ENCODE results near the gene SRP72.

The SRP72 gene

DNA sequence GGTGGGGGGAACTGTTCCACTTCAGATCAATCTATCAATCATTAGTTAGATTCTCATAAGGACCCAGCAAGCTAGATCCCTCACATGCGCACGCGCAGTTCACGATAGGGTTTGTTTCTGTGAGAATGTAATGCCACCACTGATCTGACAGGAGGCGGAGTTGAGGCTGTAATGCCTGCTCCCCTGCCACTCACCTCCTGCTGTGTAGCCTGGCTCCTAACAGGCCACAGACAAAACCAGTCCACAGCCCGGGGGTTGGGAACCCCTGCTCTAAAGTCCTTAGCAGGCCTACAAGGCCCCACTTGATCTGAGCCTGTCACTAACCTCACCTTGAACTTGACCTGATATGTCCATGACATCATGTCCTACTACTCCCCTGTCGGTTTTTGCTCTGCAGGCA is 68.5 kb downstream of the SRP72 start:
- no peak for DNase-seq (ENCODE audit: low read depth in 1 of 2, low spot score in 1 of 2)
- H3K27ac ChIP-seq (replicated peaks) = no peak overlapping the region
- peaks cover 15% of the 10 kb centered on the region for H3K27me3 ChIP-seq (ENCODE audit: insufficient read depth, poor library complexity, severe bottlenecking)
- no peak overlapping the region for H3K4me3 ChIP-seq (replicated peaks; ENCODE audit: insufficient read depth, low read length)
- TF ChIP-seq, protein P1, sequence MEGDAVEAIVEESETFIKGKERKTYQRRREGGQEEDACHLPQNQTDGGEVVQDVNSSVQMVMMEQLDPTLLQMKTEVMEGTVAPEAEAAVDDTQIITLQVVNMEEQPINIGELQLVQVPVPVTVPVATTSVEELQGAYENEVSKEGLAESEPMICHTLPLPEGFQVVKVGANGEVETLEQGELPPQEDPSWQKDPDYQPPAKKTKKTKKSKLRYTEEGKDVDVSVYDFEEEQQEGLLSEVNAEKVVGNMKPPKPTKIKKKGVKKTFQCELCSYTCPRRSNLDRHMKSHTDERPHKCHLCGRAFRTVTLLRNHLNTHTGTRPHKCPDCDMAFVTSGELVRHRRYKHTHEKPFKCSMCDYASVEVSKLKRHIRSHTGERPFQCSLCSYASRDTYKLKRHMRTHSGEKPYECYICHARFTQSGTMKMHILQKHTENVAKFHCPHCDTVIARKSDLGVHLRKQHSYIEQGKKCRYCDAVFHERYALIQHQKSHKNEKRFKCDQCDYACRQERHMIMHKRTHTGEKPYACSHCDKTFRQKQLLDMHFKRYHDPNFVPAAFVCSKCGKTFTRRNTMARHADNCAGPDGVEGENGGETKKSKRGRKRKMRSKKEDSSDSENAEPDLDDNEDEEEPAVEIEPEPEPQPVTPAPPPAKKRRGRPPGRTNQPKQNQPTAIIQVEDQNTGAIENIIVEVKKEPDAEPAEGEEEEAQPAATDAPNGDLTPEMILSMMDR (IDR thresholded peaks at IDR 0.05; ENCODE audit: insufficient read depth, low read length) = no peak
- TF ChIP-seq GABPA (IDR thresholded peaks at IDR 0.05; ENCODE audit: low read depth) = no peak
- TF ChIP-seq, protein P2, sequence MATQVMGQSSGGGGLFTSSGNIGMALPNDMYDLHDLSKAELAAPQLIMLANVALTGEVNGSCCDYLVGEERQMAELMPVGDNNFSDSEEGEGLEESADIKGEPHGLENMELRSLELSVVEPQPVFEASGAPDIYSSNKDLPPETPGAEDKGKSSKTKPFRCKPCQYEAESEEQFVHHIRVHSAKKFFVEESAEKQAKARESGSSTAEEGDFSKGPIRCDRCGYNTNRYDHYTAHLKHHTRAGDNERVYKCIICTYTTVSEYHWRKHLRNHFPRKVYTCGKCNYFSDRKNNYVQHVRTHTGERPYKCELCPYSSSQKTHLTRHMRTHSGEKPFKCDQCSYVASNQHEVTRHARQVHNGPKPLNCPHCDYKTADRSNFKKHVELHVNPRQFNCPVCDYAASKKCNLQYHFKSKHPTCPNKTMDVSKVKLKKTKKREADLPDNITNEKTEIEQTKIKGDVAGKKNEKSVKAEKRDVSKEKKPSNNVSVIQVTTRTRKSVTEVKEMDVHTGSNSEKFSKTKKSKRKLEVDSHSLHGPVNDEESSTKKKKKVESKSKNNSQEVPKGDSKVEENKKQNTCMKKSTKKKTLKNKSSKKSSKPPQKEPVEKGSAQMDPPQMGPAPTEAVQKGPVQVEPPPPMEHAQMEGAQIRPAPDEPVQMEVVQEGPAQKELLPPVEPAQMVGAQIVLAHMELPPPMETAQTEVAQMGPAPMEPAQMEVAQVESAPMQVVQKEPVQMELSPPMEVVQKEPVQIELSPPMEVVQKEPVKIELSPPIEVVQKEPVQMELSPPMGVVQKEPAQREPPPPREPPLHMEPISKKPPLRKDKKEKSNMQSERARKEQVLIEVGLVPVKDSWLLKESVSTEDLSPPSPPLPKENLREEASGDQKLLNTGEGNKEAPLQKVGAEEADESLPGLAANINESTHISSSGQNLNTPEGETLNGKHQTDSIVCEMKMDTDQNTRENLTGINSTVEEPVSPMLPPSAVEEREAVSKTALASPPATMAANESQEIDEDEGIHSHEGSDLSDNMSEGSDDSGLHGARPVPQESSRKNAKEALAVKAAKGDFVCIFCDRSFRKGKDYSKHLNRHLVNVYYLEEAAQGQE (IDR thresholded peaks at IDR 0.05; ENCODE audit: insufficient replicate concordance, low read depth) = no peak
- no peak for TF ChIP-seq SPI1 (IDR thresholded peaks at IDR 0.05; ENCODE audit: borderline replicate concordance, low read depth)
- no peak for TF ChIP-seq POLR2AphosphoS5 (IDR thresholded peaks at IDR 0.05; ENCODE audit: low read depth)

DNA sequence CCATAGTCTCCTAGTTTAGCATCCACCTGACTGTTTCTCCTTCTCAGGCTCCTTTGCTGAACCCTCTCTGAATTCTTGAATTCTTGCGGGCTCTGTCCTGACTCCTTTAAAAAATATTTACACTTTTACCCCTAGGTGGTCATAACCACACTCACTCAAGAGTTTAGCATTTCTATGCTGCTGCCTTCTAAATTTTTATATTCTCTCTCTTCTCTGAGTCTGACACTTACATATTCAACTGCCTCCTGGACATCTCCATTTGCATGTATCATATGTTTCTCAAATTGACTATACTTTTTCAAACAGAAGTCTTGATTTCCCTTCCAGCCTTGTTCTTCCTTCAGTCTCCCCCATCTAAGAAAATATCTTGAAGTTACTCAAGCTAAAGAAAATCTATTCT is 69.7 kb downstream of the SRP72 start:
- no peak for DNase-seq (ENCODE audit: low read depth in 1 of 2, low spot score in 1 of 2)
- Histone ChIP-seq H3K27ac (replicated peaks) (no peak overlapping the region), H3K4me3 (replicated peaks; ENCODE audit: insufficient read depth, low read length) (no peak overlapping the region), H3K27me3 (ENCODE audit: insufficient read depth, poor library complexity, severe bottlenecking) (peaks cover 6% of the 10 kb centered on the region)
- no peak for TF ChIP-seq GABPA (IDR thresholded peaks at IDR 0.05; ENCODE audit: low read depth)
- no peak for TF ChIP-seq POLR2AphosphoS5 (IDR thresholded peaks at IDR 0.05; ENCODE audit: low read depth)
- TF ChIP-seq, protein P1 (IDR thresholded peaks at IDR 0.05; ENCODE audit: insufficient read depth, low read length) = no peak
- TF ChIP-seq SPI1 (IDR thresholded peaks at IDR 0.05; ENCODE audit: borderline replicate concordance, low read depth) = no peak
- TF ChIP-seq, protein P2 (IDR thresholded peaks at IDR 0.05; ENCODE audit: insufficient replicate concordance, low read depth) = no peak

DNA sequence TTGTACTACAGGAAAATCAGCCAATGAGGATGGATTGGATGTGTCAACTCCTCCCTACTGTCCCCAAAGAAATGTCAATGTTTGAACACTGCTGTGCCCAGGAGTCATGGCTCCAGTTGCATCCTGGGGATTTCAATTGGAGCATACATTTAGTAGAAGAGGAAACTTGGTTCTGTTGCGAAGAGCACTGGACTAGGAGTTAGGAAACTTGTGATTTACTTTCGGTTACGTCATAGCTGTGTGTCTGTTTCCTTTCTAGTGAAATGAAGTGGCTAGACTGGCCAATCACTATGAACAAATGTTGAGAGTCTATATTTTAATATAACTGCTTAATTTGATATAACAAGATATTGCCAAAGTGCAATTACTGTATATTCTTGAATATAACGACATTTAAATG is 73.4 kb downstream of the SRP72 start:
- Histone ChIP-seq H3K27me3 (ENCODE audit: insufficient read depth, poor library complexity, severe bottlenecking) (no peaks in the 10 kb centered on the region), H3K27ac (replicated peaks) (no peak overlapping the region), H3K4me3 (replicated peaks; ENCODE audit: insufficient read depth, low read length) (no peak overlapping the region)
- no peak for DNase-seq (ENCODE audit: low read depth in 1 of 2, low spot score in 1 of 2)
- TF ChIP-seq GABPA (IDR thresholded peaks at IDR 0.05; ENCODE audit: low read depth) (no peak), POLR2AphosphoS5 (IDR thresholded peaks at IDR 0.05; ENCODE audit: low read depth) (no peak), SPI1 (IDR thresholded peaks at IDR 0.05; ENCODE audit: borderline replicate concordance, low read depth) (no peak)
- TF ChIP-seq, protein P1 (IDR thresholded peaks at IDR 0.05; ENCODE audit: insufficient read depth, low read length) = no peak
- TF ChIP-seq, protein P2 (IDR thresholded peaks at IDR 0.05; ENCODE audit: insufficient replicate concordance, low read depth) = no peak

All from HL-60 (cell line).